Measurements from ENCODE around the gene CACNA2D4.

The CACNA2D4 gene

GRCh38 chr12:1778911-1779310 is 139.5 kb downstream of the CACNA2D4 start:
- DNase-seq (ENCODE audit: low spot score) = no peak

GRCh38 chr12:1777798-1778197 is 140.7 kb downstream of the CACNA2D4 start:
- no peak for DNase-seq (ENCODE audit: low spot score)

- peak; percentile 97 for DNase-seq (ENCODE audit: low spot score)
These were observed 142.1 kb downstream of the CACNA2D4 start for GRCh38 chr12:1776170-1776921.

GRCh38 chr12:1773937-1774655 is 144.4 kb downstream of the CACNA2D4 start:
- DNase-seq (ENCODE audit: low spot score) = peak; percentile 35

- DNase-seq (ENCODE audit: low spot score) = no peak
These were observed 148.5 kb downstream of the CACNA2D4 start for GRCh38 chr12:1769809-1770494.

- DNase-seq (ENCODE audit: low spot score) = no peak
These were observed 149.8 kb downstream of the CACNA2D4 start for GRCh38 chr12:1768615-1769014.

GRCh38 chr12:1767407-1768090 is 150.9 kb downstream of the CACNA2D4 start:
- no peak for DNase-seq (ENCODE audit: low spot score)

GRCh38 chr12:1766110-1766509 is 152.3 kb downstream of the CACNA2D4 start:
- DNase-seq (ENCODE audit: low spot score) = no peak

GRCh38 chr12:1763153-1763552 is 155.3 kb downstream of the CACNA2D4 start:
- DNase-seq (ENCODE audit: low spot score) = no peak

- DNase-seq (ENCODE audit: low spot score) = no peak
These were observed 156.6 kb downstream of the CACNA2D4 start for GRCh38 chr12:1761857-1762256.

GRCh38 chr12:1760566-1761382 is 157.7 kb downstream of the CACNA2D4 start:
- peak; percentile 54 for DNase-seq (ENCODE audit: low spot score)

- DNase-seq (ENCODE audit: low spot score) = peak; percentile 65
These were observed 159.6 kb downstream of the CACNA2D4 start for GRCh38 chr12:1758887-1759286.

- no peak for DNase-seq (ENCODE audit: low spot score)
These were observed 160.1 kb downstream of the CACNA2D4 start for GRCh38 chr12:1758376-1758775.

- no peak for DNase-seq (ENCODE audit: low spot score)
These were observed 168.2 kb downstream of the CACNA2D4 start for GRCh38 chr12:1750300-1750699.

GRCh38 chr12:1749019-1749418 is 169.4 kb downstream of the CACNA2D4 start:
- no peak for DNase-seq (ENCODE audit: low spot score)

- no peak for DNase-seq (ENCODE audit: low spot score)
These were observed 170.8 kb downstream of the CACNA2D4 start for GRCh38 chr12:1747609-1748008.

- no peak for DNase-seq (ENCODE audit: low spot score)
These were observed 173.5 kb downstream of the CACNA2D4 start for GRCh38 chr12:1744932-1745331.
